HepG2 (cell line): ENCODE measurements around the gene LTA. TPM values are rescaled to one million over a fixed set of nuclear protein-coding genes. Genes with fewer than 3 reads are reported as not detected.

Source experiments
- ATF1 ChIP-seq: IDR thresholded peaks from 2 replicates; pipeline ENCODE4 v1.6.1; 2016; ENCODE audit warnings: mild to moderate bottlenecking, control low read depth
- FOXA3 ChIP-seq: IDR thresholded peaks from 2 replicates; pipeline ENCODE4 v1.6.1; 2016; ENCODE audit warnings: missing genetic modification reagents, missing compliant biosample characterization
- HMGXB3 ChIP-seq: sonication (generic); formaldehyde crosslinking; IDR thresholded peaks from 2 replicates; pipeline ENCODE4 v1.4.0; 2020; ENCODE audit warnings: missing genetic modification reagents, borderline replicate concordance
- NKX3-1 ChIP-seq: sonication (generic); formaldehyde crosslinking; IDR thresholded peaks from 2 replicates; pipeline ENCODE4 v1.5.0; 2020; ENCODE audit warnings: missing genetic modification reagents
- POGZ ChIP-seq: sonication (generic); formaldehyde crosslinking; IDR thresholded peaks from 2 replicates; pipeline ENCODE4 v1.4.0; 2020; ENCODE audit warnings: mild to moderate bottlenecking, missing genetic modification reagents
- REL ChIP-seq: sonication (generic); formaldehyde crosslinking; conservative IDR thresholded peaks from 2 replicates; pipeline ENCODE4 v1.8.0; 2022; ENCODE audit warnings: mild to moderate bottlenecking, missing genetic modification reagents, moderate library complexity
- ZC3H4 ChIP-seq: sonication (generic); formaldehyde crosslinking; IDR thresholded peaks from 2 replicates; pipeline ENCODE4 v1.4.0; 2020; ENCODE audit warnings: missing genetic modification reagents, borderline replicate concordance
- ZNF24 ChIP-seq: fragments of 450-650 bp; IDR thresholded peaks from 2 replicates; pipeline ENCODE4 v1.6.1; 2017; ENCODE audit warnings: antibody characterized with exemption, mild to moderate bottlenecking
- ZNF275 ChIP-seq: sonication (generic); formaldehyde crosslinking; IDR thresholded peaks from 2 replicates; pipeline ENCODE4 v1.8.0; 2022; ENCODE audit warnings: missing genetic modification reagents, mild to moderate bottlenecking, inconsistent platforms, borderline replicate concordance
- ZNF430 ChIP-seq: sonication (generic); formaldehyde crosslinking; IDR thresholded peaks from 2 replicates; pipeline ENCODE4 v1.9.0; 2021; ENCODE audit warnings: mild to moderate bottlenecking, missing genetic modification reagents
- ZNF572 ChIP-seq: sonication (generic); formaldehyde crosslinking; IDR thresholded peaks from 2 replicates; pipeline ENCODE4 v1.5.1; 2020; ENCODE audit warnings: mild to moderate bottlenecking, missing genetic modification reagents
- ZNF772 ChIP-seq: sonication (generic); formaldehyde crosslinking; IDR thresholded peaks from 2 replicates; pipeline ENCODE4 v1.5.0; 2020; ENCODE audit warnings: mild to moderate bottlenecking, missing genetic modification reagents
- ZSCAN22 ChIP-seq: sonication (generic); formaldehyde crosslinking; IDR thresholded peaks from 2 replicates; pipeline ENCODE4 v1.4.0; 2020; ENCODE audit warnings: mild to moderate bottlenecking, missing genetic modification reagents
- polyA plus RNA-seq, 8 experiments: library from polyadenylated mRNA; depleted of rRNA in 3 of 8; stranded (reverse) in 7 of 8; unstranded in 1 of 8; fragments of >200 nt; fragmentation: Illumina TruSeq in 4 of 8; extraction: Trizol in 4 of 8; gene quantifications; 2 replicates each; pipeline versions ENCODE4 v1.2.1 to v1.2.3, GENCODE V29; 2011 to 2016; ENCODE audit warnings: low read depth in 4 of 8, missing spikeins in 1 of 8, mixed read lengths in 1 of 8; ENCODE audit not compliant: insufficient read depth in 1 of 8
- total RNA-seq, 5 experiments: library from RNA; depleted of rRNA; stranded (reverse); fragments of >200 nt; fragmentation: Illumina TruSeq; extraction: Trizol; gene quantifications; 2 replicates each; pipeline ENCODE4 v1.2.3, GENCODE V29; 2016; ENCODE audit warnings: low read depth in 1 of 5
- TF ChIP-seq, protein P1 (sequence below): sonication (generic); formaldehyde crosslinking; IDR thresholded peaks from 2 replicates; pipeline ENCODE4; 2020; ENCODE audit warnings: missing genetic modification reagents, mild to moderate bottlenecking, borderline replicate concordance
- TF ChIP-seq, protein P2 (sequence below): sonication (generic); formaldehyde crosslinking; IDR thresholded peaks from 2 replicates; pipeline ENCODE4 v1.4.0; 2020; ENCODE audit warnings: mild to moderate bottlenecking, missing genetic modification reagents

Gene LTA
- total and polyA plus RNA-seq, 2 of the 13 experiments (the other 11 are each of a cell fraction or from before 2014, with no cell fraction given) = 0.09 TPM; not detected in 1

- TF ChIP-seq, protein P1, sequence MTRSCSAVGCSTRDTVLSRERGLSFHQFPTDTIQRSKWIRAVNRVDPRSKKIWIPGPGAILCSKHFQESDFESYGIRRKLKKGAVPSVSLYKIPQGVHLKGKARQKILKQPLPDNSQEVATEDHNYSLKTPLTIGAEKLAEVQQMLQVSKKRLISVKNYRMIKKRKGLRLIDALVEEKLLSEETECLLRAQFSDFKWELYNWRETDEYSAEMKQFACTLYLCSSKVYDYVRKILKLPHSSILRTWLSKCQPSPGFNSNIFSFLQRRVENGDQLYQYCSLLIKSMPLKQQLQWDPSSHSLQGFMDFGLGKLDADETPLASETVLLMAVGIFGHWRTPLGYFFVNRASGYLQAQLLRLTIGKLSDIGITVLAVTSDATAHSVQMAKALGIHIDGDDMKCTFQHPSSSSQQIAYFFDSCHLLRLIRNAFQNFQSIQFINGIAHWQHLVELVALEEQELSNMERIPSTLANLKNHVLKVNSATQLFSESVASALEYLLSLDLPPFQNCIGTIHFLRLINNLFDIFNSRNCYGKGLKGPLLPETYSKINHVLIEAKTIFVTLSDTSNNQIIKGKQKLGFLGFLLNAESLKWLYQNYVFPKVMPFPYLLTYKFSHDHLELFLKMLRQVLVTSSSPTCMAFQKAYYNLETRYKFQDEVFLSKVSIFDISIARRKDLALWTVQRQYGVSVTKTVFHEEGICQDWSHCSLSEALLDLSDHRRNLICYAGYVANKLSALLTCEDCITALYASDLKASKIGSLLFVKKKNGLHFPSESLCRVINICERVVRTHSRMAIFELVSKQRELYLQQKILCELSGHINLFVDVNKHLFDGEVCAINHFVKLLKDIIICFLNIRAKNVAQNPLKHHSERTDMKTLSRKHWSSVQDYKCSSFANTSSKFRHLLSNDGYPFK = no peak; the same call in none of the 2 replicates
- TF ChIP-seq POGZ (CRISPR knock-in tag) = no peak; the same call in 1 of the 2 replicates
- peak; percentile 98 for TF ChIP-seq ZNF772
- no peak; the same call in 1 of the 2 replicates for TF ChIP-seq ZNF430 (CRISPR knock-in tag)
- peak; percentile 72; the same call in 1 of the 2 replicates for TF ChIP-seq ZNF572 (CRISPR knock-in tag)
- TF ChIP-seq ZNF24 = no peak
- no peak; the same call in 1 of the 2 replicates for TF ChIP-seq HMGXB3 (CRISPR knock-in tag)
- peak; percentile 44 for TF ChIP-seq ZC3H4 (CRISPR knock-in tag)
- TF ChIP-seq ZNF275 (CRISPR knock-in tag) = peak; percentile 75; the same call in 1 of the 2 replicates
- peak; percentile 92 for TF ChIP-seq ATF1 (CRISPR knock-in tag)
- TF ChIP-seq FOXA3 (CRISPR knock-in tag) = peak; percentile 45
- TF ChIP-seq NKX3-1 (CRISPR knock-in tag) = no peak
- TF ChIP-seq ZSCAN22 = no peak
- TF ChIP-seq, protein P2, sequence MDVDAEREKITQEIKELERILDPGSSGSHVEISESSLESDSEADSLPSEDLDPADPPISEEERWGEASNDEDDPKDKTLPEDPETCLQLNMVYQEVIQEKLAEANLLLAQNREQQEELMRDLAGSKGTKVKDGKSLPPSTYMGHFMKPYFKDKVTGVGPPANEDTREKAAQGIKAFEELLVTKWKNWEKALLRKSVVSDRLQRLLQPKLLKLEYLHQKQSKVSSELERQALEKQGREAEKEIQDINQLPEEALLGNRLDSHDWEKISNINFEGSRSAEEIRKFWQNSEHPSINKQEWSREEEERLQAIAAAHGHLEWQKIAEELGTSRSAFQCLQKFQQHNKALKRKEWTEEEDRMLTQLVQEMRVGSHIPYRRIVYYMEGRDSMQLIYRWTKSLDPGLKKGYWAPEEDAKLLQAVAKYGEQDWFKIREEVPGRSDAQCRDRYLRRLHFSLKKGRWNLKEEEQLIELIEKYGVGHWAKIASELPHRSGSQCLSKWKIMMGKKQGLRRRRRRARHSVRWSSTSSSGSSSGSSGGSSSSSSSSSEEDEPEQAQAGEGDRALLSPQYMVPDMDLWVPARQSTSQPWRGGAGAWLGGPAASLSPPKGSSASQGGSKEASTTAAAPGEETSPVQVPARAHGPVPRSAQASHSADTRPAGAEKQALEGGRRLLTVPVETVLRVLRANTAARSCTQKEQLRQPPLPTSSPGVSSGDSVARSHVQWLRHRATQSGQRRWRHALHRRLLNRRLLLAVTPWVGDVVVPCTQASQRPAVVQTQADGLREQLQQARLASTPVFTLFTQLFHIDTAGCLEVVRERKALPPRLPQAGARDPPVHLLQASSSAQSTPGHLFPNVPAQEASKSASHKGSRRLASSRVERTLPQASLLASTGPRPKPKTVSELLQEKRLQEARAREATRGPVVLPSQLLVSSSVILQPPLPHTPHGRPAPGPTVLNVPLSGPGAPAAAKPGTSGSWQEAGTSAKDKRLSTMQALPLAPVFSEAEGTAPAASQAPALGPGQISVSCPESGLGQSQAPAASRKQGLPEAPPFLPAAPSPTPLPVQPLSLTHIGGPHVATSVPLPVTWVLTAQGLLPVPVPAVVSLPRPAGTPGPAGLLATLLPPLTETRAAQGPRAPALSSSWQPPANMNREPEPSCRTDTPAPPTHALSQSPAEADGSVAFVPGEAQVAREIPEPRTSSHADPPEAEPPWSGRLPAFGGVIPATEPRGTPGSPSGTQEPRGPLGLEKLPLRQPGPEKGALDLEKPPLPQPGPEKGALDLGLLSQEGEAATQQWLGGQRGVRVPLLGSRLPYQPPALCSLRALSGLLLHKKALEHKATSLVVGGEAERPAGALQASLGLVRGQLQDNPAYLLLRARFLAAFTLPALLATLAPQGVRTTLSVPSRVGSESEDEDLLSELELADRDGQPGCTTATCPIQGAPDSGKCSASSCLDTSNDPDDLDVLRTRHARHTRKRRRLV (CRISPR knock-in tag) = peak; percentile 99
- TF ChIP-seq REL = peak; percentile 73; the same call in 1 of the 2 replicates
These were observed 47.9 kb downstream of the LTA start (continued) for GRCh38 chr6:31619805-31620585.
